ENCODE results near the gene FIBP.
A peak's percentile ranks its signal among the peaks of the same experiment; 100 is the strongest.

The FIBP gene

DNA sequence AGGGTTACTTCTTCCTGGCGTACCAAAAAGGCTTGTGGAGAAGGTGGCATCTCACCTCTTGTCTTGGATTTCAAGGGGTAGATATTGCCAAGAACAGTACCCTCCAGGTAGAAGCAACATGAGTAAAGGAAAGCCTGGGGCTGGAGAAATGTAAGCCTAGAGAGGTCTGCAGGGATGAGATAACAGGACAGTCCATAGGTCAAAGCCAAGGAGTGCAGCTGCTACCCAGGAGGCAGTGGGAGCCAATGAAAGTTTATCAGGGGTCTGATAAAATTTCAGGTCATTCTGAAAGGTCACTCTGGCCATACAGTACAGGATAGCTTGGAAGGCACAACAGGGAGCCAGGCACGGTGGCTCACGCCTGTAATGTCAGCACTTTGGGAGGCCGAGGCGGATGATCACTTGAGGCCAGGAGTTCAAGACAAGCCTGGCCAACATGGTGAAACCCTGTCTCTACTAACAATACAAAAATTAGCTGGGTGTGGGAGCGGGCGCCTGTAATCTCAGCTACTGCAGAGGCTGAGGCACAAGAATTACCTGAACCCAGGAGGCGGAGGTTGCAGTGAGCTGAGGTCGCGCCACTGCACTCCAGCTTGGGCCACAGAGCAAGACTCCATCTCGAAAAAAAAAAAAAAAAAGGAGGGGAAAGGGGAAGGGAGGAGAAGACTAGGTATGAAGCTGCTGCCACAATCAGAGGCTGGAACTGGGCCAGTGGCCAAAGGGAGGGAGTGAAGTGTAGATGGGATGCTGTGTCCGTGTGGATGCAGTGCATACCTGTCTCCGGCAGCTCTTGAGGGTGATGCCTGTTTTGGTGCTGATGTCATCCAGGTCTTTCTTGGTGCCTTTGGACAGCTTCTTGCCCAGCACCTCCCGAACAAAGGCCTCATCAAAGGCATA, 1.2 kb downstream of the FIBP start:
- DNase-seq (ENCODE audit: low spot score), result no peak
- TF ChIP-seq, protein P1, sequence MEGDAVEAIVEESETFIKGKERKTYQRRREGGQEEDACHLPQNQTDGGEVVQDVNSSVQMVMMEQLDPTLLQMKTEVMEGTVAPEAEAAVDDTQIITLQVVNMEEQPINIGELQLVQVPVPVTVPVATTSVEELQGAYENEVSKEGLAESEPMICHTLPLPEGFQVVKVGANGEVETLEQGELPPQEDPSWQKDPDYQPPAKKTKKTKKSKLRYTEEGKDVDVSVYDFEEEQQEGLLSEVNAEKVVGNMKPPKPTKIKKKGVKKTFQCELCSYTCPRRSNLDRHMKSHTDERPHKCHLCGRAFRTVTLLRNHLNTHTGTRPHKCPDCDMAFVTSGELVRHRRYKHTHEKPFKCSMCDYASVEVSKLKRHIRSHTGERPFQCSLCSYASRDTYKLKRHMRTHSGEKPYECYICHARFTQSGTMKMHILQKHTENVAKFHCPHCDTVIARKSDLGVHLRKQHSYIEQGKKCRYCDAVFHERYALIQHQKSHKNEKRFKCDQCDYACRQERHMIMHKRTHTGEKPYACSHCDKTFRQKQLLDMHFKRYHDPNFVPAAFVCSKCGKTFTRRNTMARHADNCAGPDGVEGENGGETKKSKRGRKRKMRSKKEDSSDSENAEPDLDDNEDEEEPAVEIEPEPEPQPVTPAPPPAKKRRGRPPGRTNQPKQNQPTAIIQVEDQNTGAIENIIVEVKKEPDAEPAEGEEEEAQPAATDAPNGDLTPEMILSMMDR (IDR thresholded peaks at IDR 0.05; ENCODE audit: extremely low read depth, missing control alignments), result no peak

DNA sequence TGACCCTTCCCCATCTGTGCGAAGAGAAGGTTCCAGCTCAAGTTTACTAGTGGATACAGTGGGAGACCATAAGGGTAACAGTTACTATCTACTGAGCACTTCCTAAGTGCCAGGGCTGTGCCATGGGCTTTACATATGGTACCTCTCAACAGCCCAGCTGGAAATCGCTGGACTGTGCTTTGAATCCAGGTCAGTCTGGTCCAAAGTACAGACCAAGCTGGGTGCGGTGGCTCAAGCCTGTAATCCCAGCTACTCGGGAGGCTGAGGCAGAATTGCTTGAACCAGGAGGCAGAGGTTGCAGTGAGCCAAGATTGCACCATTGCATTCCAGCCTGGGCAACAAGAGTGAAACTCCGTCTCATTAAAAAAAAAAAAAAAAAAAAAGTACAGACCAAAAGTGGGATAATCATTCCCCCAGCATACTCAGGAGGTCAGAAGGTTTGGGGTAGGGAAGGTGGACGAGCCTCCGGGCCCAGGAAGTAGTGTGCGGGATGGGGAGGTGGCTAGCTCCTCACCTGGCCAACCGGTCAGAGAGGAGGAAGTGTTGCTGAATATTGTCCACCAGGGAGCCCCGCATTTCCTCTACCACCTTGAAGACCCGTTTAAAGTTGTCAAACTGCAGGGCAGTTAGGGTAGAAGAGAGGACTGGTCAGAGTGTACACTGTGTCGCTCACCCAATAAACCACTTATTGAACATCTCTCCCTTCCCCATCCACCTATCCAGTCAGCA, 2.3 kb downstream of the FIBP start:
- TF ChIP-seq, protein P1 (IDR thresholded peaks at IDR 0.05; ENCODE audit: extremely low read depth, missing control alignments), result no peak
- no peak for DNase-seq (ENCODE audit: low spot score)

DNA sequence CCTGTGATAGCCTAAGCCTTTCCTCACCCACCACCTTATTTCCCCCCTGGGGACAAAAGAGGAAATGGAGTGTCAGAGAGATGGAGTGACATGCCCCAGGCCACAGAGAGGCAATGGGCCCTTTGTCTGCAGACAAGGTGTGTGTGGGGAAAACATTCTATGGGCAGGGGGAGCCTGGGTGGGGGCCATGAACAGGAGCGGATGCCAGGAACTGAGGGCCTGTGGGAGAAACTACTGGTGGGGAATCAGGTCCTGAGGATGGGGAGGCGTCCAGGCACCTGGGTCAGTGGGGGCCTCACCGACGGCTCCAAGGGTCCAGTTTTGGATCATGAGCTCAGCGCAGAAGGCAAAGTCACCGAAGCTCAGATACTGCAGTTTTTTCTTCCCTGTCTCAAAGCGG, 3.0 kb downstream of the FIBP start:
- TF ChIP-seq, protein P1 (IDR thresholded peaks at IDR 0.05; ENCODE audit: extremely low read depth, missing control alignments), result no peak
- no peak for DNase-seq (ENCODE audit: low spot score)

DNA sequence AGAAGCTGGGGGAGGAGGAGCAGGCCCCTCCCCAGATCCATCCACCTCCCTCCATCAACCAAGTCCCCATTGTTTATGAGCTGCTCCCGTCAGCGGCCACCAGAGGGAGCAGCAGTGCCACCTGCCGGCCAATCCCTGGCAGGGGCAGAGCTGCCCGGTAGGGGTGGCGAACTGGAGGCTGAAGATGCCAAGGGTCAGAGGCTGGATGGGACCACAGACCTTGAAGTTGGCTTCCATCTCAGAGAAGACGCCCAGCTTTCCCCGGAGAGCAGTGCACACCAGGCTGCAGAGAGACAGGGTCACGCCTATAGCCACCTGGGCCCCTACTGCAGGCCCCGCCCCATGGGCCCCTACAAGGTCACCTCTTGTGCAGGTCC, 3.6 kb downstream of the FIBP start:
- TF ChIP-seq, protein P1 (IDR thresholded peaks at IDR 0.05; ENCODE audit: extremely low read depth, missing control alignments), result peak; percentile 100
- DNase-seq (ENCODE audit: low spot score), result peak; percentile 84

DNA sequence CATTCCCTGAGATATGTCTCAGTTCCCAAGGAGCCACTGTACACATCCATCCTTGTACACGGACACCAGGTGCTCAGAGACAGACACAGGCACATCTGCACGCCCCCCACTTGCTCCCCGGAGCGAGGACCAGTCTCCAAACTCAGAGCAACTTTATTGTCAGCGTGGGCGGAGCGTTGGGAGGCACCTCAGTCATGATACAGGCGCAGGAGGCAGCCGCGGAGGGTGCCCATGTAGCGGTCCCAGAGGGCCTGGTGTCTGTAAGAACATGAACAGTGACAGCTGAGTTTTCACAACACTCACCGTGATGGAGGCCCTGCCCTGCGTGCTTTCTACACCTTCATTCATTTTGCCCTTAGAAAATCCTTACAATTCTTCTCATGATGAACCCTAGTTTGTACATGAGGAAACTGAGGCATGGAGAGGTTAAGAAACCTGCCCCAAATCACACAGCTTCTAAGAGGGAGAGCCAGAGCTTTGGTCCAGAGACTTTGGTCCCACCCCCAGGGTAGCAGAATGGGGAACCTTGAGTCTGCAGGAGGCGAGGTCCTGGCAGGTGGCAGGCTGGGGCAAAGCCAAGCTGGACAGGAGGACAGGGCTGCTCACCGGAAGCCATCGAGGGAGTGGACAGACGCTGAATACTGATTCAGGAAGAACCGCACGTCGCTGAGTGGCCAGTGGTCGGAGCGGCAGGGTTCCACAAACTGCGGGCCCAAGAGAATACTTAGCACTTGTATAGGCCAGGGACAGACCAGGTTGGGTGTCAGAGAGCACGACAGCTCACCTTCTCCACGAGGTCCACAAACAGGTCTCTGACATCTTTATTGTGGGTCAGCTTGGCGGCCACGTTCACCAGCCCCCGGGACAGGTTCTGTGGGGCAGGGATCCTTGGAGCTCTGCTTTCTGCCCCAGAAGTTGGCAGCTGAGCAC, 4.2 kb downstream of the FIBP start:
- TF ChIP-seq, protein P1 (IDR thresholded peaks at IDR 0.05; ENCODE audit: extremely low read depth, missing control alignments), result no peak

DNA sequence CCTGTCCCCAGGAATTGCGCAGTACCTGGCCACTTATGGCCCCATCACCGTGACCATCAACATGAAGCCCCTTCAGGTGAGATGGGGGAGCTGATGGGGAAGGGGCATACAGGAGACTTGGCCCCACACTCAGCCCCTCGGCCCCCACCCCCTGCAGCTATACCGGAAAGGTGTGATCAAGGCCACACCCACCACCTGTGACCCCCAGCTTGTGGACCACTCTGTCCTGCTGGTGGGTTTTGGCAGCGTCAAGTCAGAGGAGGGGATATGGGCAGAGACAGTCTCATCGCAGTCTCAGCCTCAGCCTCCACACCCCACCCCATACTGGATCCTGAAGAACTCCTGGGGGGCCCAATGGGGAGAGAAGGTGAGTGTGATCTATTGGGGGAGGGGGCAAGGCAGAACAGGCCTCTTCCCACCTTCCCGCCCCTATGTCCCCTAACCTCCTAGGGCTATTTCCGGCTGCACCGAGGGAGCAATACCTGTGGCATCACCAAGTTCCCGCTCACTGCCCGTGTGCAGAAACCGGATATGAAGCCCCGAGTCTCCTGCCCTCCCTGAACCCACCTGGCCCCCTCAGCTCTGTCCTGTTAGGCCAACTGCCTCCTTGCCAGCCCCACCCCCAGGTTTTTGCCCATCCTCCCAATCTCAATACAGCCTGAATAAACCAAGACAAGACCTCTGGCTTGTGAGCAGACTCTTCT, 5.1 kb downstream of the FIBP start:
- TF ChIP-seq, protein P1 (IDR thresholded peaks at IDR 0.05; ENCODE audit: extremely low read depth, missing control alignments), result no peak
- DNase-seq (ENCODE audit: low spot score), result no peak

More for the DNA sequence above, 4.2 kb downstream of the FIBP start:
- no peak for DNase-seq (ENCODE audit: low spot score)
